Peyer's patch (tissue), 4 donors: Measurements from ENCODE around the gene STK36. TPM values are rescaled to one million over a fixed set of nuclear protein-coding genes. Genes with fewer than 3 reads are reported as not detected.

Source experiments
- DNase-seq, 3 donors: peaks; one replicate each; pipeline ENCODE4 v3.0.0-alpha.2; 2017 to 2019
- H3K27ac ChIP-seq, 4 donors: fragments of 200-600 bp; sonication (generic); one replicate each; pipeline ENCODE4 v1.5.1; 2016 to 2019
- H3K27me3 ChIP-seq, 2 donors: fragments of 200-600 bp; sonication (generic); one replicate each; pipeline ENCODE4 v1.5.1; 2019
- H3K36me3 ChIP-seq, 3 donors: fragments of 200-600 bp; sonication (generic); one replicate each; pipeline ENCODE4 v1.5.1; 2016 to 2019
- H3K4me1 ChIP-seq, 4 donors: fragments of 200-600 bp; sonication (generic); one replicate each; pipeline ENCODE4 v1.5.1; 2016 to 2019
- H3K4me3 ChIP-seq, 4 donors: fragments of 200-600 bp; sonication (generic); 1 replicate in 3 of 4; 2 replicates in 1 of 4; pipeline ENCODE4 v1.5.1; 2016 to 2019; ENCODE audit warnings: mild to moderate bottlenecking in 1 of 4
- H3K9me3 ChIP-seq, 4 donors: fragments of 200-600 bp; sonication (generic); one replicate each; pipeline ENCODE4 v1.5.1; 2016 to 2019; ENCODE audit warnings: mild to moderate bottlenecking in 1 of 4
- POLR2A ChIP-seq, 2 donors: fragments of 450-650 bp; IDR thresholded peaks; one replicate each; pipeline ENCODE4 v1.5.1; 2017; ENCODE audit warnings: antibody characterized with exemption in 2 of 2, mild to moderate bottlenecking in 2 of 2, moderate library complexity in 2 of 2
- total RNA-seq, 4 donors: library from RNA; depleted of rRNA; stranded (reverse); fragments of >200 nt; gene quantifications; one replicate each; pipeline ENCODE4 v1.1.0, GENCODE V29; 2016
- TF ChIP-seq, protein P1 (sequence below), 6 experiments: fragments of 450-650 bp in 4 of 6; fragments of 200-600 bp in 2 of 6; sonication (generic) in 1 of 6; IDR thresholded peaks; one replicate each; pipeline ENCODE4 v1.5.1; 2017 to 2019; ENCODE audit warnings: antibody characterized with exemption in 6 of 6, mild to moderate bottlenecking in 3 of 6, moderate library complexity in 1 of 6

The STK36 gene
- total RNA-seq, 4 donors from 2014 or later: 25.6 to 82.7 (median 63.6) TPM

GRCh38 chr2:218627939-218628338, 43.9 kb upstream of the STK36 start:
- H3K36me3 ChIP-seq: no peaks in the 10 kb centered on the region

GRCh38 chr2:218631837-218632236, 40.0 kb upstream of the STK36 start:
- no peaks in the 10 kb centered on the region for H3K4me1 ChIP-seq
- no peak overlapping the region for H3K4me3 ChIP-seq
- H3K27ac ChIP-seq: no peak overlapping the region
- no peak for TF ChIP-seq POLR2A (IDR thresholded peaks at IDR 0.05)
- TF ChIP-seq, protein P1, sequence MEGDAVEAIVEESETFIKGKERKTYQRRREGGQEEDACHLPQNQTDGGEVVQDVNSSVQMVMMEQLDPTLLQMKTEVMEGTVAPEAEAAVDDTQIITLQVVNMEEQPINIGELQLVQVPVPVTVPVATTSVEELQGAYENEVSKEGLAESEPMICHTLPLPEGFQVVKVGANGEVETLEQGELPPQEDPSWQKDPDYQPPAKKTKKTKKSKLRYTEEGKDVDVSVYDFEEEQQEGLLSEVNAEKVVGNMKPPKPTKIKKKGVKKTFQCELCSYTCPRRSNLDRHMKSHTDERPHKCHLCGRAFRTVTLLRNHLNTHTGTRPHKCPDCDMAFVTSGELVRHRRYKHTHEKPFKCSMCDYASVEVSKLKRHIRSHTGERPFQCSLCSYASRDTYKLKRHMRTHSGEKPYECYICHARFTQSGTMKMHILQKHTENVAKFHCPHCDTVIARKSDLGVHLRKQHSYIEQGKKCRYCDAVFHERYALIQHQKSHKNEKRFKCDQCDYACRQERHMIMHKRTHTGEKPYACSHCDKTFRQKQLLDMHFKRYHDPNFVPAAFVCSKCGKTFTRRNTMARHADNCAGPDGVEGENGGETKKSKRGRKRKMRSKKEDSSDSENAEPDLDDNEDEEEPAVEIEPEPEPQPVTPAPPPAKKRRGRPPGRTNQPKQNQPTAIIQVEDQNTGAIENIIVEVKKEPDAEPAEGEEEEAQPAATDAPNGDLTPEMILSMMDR (IDR thresholded peaks at IDR 0.05): no peak
- H3K9me3 ChIP-seq: no peaks in the 10 kb centered on the region
- no peak for DNase-seq
- H3K36me3 ChIP-seq: peaks cover 0 to 29% (median 0%) of the 10 kb centered on the region in 3 donors
- H3K27me3 ChIP-seq: no peaks in the 10 kb centered on the region

More at GRCh38 chr2:218627939-218628338, 43.9 kb upstream of the STK36 start:
- H3K27me3 ChIP-seq: no peaks in the 10 kb centered on the region
- H3K27ac ChIP-seq: no peak overlapping the region
- H3K4me3 ChIP-seq: no peak overlapping the region
- no peaks in the 10 kb centered on the region for H3K4me1 ChIP-seq
- H3K9me3 ChIP-seq: no peaks in the 10 kb centered on the region
- no peak for DNase-seq
- TF ChIP-seq, protein P1 (IDR thresholded peaks at IDR 0.05): no peak
- no peak for TF ChIP-seq POLR2A (IDR thresholded peaks at IDR 0.05)

DNA sequence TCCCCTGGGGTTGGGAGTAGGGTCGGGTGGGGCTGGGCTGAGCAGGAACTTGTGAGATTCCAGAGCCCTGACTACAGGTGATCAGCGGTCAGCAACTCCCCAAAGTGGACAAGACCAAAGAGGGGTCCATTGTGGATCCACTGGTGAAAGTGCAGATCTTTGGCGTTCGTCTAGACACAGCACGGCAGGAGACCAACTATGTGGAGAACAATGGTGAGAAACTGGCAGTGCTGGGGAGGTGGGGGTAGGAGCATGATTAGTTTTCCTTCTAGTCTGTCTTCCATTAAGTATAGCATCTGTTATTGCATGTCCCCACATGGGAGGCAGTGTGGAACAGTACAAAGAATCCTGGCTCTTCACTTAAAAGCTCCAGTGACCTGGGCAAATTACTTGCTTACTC, 36.2 kb upstream of the STK36 start:
- Histone ChIP-seq H3K9me3 (no peaks in the 10 kb centered on the region), H3K36me3 (peaks cover 0 to 63% (median 0%) of the 10 kb centered on the region in 3 donors), H3K27ac (no peak overlapping the region), H3K27me3 (no peaks in the 10 kb centered on the region), H3K4me3 (no peak overlapping the region), H3K4me1 (no peaks in the 10 kb centered on the region)
- no peak for TF ChIP-seq POLR2A (IDR thresholded peaks at IDR 0.05)
- TF ChIP-seq, protein P1 (IDR thresholded peaks at IDR 0.05): no peak
- DNase-seq: no peak

DNA sequence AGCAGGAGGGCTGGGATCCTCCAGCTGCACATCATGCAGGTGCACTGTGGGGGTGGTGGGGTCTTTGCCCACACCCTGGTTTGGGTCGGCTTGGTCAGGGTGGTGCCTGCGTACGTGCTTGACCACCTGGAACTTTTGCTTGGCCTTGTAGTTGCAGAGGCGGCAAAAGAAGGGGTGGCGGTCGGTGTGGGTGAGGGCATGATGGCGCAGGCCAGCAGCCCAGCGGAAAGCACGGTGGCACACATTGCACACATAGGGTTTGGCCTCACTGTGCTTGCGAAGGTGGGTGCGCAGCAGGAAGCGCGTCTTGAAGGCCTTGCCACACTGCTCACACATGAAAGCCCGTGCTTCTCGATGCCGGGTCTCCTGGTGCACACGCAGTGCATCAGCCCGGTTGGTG, 33.5 kb upstream of the STK36 start:
- no peak overlapping the region for H3K27ac ChIP-seq
- no peaks in the 10 kb centered on the region for H3K9me3 ChIP-seq
- H3K27me3 ChIP-seq: no peaks in the 10 kb centered on the region
- no peak overlapping the region for H3K4me3 ChIP-seq
- DNase-seq: no peak
- H3K36me3 ChIP-seq: peaks cover 0 to 89% (median 0%) of the 10 kb centered on the region in 3 donors
- H3K4me1 ChIP-seq: no peaks in the 10 kb centered on the region
- TF ChIP-seq POLR2A (IDR thresholded peaks at IDR 0.05): no peak
- TF ChIP-seq, protein P1 (IDR thresholded peaks at IDR 0.05): no peak

DNA sequence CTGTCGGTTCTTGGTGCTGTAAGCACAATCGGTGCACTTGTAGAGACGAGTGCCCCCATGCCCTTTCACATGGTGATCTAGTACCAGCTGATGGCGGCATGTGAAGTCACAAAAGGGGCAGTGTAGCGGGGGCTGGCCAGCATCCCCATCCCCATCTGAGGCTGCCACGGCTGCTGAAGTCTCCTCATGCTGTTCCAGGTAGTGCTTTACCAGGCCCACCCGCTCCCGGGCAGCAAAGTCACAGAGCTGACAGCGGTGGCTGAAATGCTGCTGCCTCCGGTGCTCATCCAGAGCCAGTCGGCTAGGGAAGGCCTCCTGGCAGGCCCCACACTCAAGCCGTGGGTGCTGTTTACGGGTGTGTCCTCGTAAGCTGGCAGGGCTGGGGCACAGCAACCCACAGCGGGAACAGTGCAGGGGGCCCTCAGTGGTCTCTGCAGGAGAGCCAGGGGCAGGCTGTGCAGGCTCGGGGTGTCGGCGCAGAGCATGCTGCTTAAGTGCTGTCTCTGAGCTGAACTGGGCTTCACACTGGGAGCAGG, 29.7 kb upstream of the STK36 start:
- H3K36me3 ChIP-seq: peaks cover 0 to 89% (median 0%) of the 10 kb centered on the region in 3 donors
- no peak for DNase-seq
- no peak for TF ChIP-seq POLR2A (IDR thresholded peaks at IDR 0.05)
- TF ChIP-seq, protein P1 (IDR thresholded peaks at IDR 0.05): no peak
- no peaks in the 10 kb centered on the region for H3K27me3 ChIP-seq
- H3K27ac ChIP-seq: no peak overlapping the region
- H3K9me3 ChIP-seq: no peaks in the 10 kb centered on the region
- no peak overlapping the region for H3K4me3 ChIP-seq
- no peaks in the 10 kb centered on the region for H3K4me1 ChIP-seq

GRCh38 chr2:218642786-218643185, 29.1 kb upstream of the STK36 start:
- Histone ChIP-seq H3K4me3 (no peak overlapping the region), H3K4me1 (no peaks in the 10 kb centered on the region), H3K36me3 (peaks cover 0 to 88% (median 0%) of the 10 kb centered on the region in 3 donors), H3K27me3 (no peaks in the 10 kb centered on the region), H3K27ac (no peak overlapping the region), H3K9me3 (no peaks in the 10 kb centered on the region)
- no peak for TF ChIP-seq POLR2A (IDR thresholded peaks at IDR 0.05)
- TF ChIP-seq, protein P1 (IDR thresholded peaks at IDR 0.05): no peak
- DNase-seq: no peak
